ENCODE measurements around the gene HYLS1. TPM values are rescaled to one million over a fixed set of nuclear protein-coding genes. Genes with fewer than 3 reads are reported as not detected.

The HYLS1 gene
- total and polyA plus RNA-seq, 9 of the 15 experiments (the other 6 are each of a cell fraction or from before 2014, with no cell fraction given), result 2.7 to 8.2 (median 4.8) TPM

DNA sequence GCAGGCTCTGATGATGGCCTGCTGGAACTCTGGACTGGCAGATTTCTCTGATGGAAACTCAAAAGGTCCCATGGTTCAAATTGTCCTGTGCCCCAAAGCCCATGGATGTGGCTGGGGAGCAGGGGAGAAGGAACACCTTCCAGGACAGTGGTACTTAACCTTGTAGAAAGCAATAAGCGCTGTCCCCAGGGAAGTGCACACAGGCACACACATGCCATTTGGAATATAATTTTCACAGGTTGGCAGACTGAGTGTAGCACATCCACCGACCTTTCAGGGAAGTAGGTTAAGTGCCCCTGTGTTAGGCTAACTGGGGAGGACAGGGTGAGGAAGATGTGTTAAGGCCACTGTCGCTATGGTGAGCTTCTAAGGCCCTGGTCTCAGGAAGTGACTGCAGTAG, 34.7 kb downstream of the HYLS1 start (continued):
- TF ChIP-seq, protein P1, sequence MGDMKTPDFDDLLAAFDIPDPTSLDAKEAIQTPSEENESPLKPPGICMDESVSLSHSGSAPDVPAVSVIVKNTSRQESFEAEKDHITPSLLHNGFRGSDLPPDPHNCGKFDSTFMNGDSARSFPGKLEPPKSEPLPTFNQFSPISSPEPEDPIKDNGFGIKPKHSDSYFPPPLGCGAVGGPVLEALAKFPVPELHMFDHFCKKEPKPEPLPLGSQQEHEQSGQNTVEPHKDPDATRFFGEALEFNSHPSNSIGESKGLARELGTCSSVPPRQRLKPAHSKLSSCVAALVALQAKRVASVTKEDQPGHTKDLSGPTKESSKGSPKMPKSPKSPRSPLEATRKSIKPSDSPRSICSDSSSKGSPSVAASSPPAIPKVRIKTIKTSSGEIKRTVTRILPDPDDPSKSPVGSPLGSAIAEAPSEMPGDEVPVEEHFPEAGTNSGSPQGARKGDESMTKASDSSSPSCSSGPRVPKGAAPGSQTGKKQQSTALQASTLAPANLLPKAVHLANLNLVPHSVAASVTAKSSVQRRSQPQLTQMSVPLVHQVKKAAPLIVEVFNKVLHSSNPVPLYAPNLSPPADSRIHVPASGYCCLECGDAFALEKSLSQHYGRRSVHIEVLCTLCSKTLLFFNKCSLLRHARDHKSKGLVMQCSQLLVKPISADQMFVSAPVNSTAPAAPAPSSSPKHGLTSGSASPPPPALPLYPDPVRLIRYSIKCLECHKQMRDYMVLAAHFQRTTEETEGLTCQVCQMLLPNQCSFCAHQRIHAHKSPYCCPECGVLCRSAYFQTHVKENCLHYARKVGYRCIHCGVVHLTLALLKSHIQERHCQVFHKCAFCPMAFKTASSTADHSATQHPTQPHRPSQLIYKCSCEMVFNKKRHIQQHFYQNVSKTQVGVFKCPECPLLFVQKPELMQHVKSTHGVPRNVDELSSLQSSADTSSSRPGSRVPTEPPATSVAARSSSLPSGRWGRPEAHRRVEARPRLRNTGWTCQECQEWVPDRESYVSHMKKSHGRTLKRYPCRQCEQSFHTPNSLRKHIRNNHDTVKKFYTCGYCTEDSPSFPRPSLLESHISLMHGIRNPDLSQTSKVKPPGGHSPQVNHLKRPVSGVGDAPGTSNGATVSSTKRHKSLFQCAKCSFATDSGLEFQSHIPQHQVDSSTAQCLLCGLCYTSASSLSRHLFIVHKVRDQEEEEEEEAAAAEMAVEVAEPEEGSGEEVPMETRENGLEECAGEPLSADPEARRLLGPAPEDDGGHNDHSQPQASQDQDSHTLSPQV (IDR thresholded peaks at IDR 0.05), result no peak
- TF ChIP-seq RFX7 (CRISPR knock-in tag; IDR thresholded peaks at IDR 0.05), result no peak

DNA sequence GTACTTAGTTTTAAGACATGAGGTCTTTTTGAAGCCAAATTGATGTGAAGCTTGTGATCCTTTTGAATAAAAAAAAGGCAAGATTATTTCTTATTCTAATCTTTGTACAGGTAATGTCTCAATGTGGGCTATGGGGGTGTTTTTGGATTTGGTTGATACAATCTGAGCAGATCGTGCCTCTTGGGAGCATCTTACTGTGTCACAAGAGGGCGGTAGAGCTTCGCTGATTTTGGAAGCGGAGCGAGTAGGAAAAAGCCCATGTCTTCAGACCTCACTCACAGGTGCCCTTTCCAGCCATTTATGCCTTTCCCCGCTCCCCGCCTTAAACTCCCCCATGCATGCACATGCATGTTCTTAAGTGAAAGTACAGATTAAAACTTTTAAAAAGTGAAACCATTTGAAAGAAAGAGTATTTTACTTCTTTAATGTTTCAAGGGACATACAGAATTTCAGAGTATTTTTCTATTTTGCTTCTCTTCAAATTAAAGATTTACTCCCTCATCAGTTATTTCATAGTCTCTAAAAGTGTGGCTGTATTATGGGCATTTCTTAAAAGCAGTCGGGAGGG, 35.6 kb downstream of the HYLS1 start:
- Histone ChIP-seq H3K9ac (ENCODE audit: insufficient read depth in 1 of 2, low read depth in 2 of 2, low read length in 2 of 2) (no peak overlapping the region), H3K36me3 (ENCODE audit: control insufficient read depth, insufficient read depth, low read length) (no peaks in the 10 kb centered on the region), H3K4me2 (ENCODE audit: insufficient read depth, low read length) (no peak overlapping the region), H3K27ac (ENCODE audit: extremely low read depth, low read depth, low read length) (no peak overlapping the region), H3K9me3 (replicated peaks; ENCODE audit: control insufficient read depth, insufficient read depth, low read depth, low read length) (no peaks in the 10 kb centered on the region), H3K79me2 (ENCODE audit: control insufficient read depth, insufficient read depth, low read length) (no peaks in the 10 kb centered on the region), H2AFZ (ENCODE audit: low read depth, low read length) (no peak overlapping the region), H3K9me1 (ENCODE audit: control insufficient read depth, insufficient read depth, low read length) (no peaks in the 10 kb centered on the region), H3K4me1 (replicated peaks in 1 of 2; ENCODE audit: control insufficient read depth in 2 of 2, insufficient read depth in 2 of 2, low read length in 2 of 2) (no peaks in the 10 kb centered on the region), H3K27me3 (ENCODE audit: control insufficient read depth in 2 of 2, insufficient read depth in 2 of 2, low read length in 2 of 2) (peaks cover 45 to 68% of the 10 kb centered on the region in 2 experiments), H4K20me1 (replicated peaks; ENCODE audit: control insufficient read depth, insufficient read depth, low read length) (no peaks in the 10 kb centered on the region; the same call in 1 of the 2 replicates), H3K4me3 (no peak overlapping the region)
- DNase-seq (ENCODE audit: extremely low read depth in 1 of 4, low spot score in 3 of 4) (peak; percentile 70 to 82 (median 72)), ATAC-seq (peak; percentile 96), FAIRE-seq (peak; percentile 77)
- BruUV-seq (replicated peaks), result no TSS peak
- POLR2A ChIA-PET, result interaction anchor here (1.0 kb wide), 1 partner anchor 180 kb away, joined by 3 read pairs; no protein-coding TSS in a partner anchor
- in situ Hi-C loops (cut with MboI) (loop anchor here (5.0 kb wide), 1 partner anchor 274 kb away; no protein-coding TSS in a partner anchor), intact Hi-C loops (cut with micrococcal nuclease) (loop anchor here (1.0 to 10.0 kb wide), 3 partner anchors 132 to 384 kb away; no protein-coding TSS in a partner anchor)
- WGBS (ENCODE audit: insufficient coverage, low coverage, missing lambda C conversion rate), result 0% methylated on average over 8 of the region's 8 CpGs
- CTCF ChIA-PET (ENCODE audit: low intra/inter-chr PET ratio), result interaction anchor here (0.7 to 3.0 kb wide), 2 partner anchors 271 to 275 kb away, joined by 3 to 36 read pairs; no protein-coding TSS in a partner anchor
- TF ChIP-seq LARP7 (IDR thresholded peaks at IDR 0.05), result no peak
- peak; percentile 84 to 88 for TF ChIP-seq RAD21 (CRISPR knock-in tag; conservative IDR thresholded peaks at IDR 0.05 in 1 of 2, IDR thresholded peaks at IDR 0.05 in 1 of 2)
- TF ChIP-seq MBD2 (IDR thresholded peaks at IDR 0.05; ENCODE audit: borderline replicate concordance, low read depth), result no peak
- TF ChIP-seq TEAD4 (IDR thresholded peaks at IDR 0.05; ENCODE audit: low read length), result no peak
- TF ChIP-seq TEAD4 (CRISPR knock-in tag; IDR thresholded peaks at IDR 0.05; ENCODE audit: borderline replicate concordance), result no peak
- TF ChIP-seq, protein P2, sequence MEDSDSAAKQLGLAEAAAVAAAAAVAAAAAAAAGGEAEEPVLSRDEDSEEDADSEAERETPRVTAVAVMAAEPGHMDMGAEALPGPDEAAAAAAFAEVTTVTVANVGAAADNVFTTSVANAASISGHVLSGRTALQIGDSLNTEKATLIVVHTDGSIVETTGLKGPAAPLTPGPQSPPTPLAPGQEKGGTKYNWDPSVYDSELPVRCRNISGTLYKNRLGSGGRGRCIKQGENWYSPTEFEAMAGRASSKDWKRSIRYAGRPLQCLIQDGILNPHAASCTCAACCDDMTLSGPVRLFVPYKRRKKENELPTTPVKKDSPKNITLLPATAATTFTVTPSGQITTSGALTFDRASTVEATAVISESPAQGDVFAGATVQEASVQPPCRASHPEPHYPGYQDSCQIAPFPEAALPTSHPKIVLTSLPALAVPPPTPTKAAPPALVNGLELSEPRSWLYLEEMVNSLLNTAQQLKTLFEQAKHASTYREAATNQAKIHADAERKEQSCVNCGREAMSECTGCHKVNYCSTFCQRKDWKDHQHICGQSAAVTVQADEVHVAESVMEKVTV (CRISPR knock-in tag; IDR thresholded peaks at IDR 0.05), result peak; percentile 63
- no peak for TF ChIP-seq HDAC3 (IDR thresholded peaks at IDR 0.05; ENCODE audit: borderline replicate concordance, partially characterized antibody)
- TF ChIP-seq NCOR1 (IDR thresholded peaks at IDR 0.05), result no peak
- no peak; the same call in 1 of the 2 replicates for TF ChIP-seq RB1 (IDR thresholded peaks at IDR 0.05; ENCODE audit: low read depth)
- TF ChIP-seq, protein P3, sequence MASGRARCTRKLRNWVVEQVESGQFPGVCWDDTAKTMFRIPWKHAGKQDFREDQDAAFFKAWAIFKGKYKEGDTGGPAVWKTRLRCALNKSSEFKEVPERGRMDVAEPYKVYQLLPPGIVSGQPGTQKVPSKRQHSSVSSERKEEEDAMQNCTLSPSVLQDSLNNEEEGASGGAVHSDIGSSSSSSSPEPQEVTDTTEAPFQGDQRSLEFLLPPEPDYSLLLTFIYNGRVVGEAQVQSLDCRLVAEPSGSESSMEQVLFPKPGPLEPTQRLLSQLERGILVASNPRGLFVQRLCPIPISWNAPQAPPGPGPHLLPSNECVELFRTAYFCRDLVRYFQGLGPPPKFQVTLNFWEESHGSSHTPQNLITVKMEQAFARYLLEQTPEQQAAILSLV (tag; IDR thresholded peaks at IDR 0.05), result no peak
- TF ChIP-seq ARID2 (IDR thresholded peaks at IDR 0.05), result 0 out of 2 replicates have a peak, but pooled peaks have one; percentile 46
- no peak for TF ChIP-seq CREBBP (IDR thresholded peaks at IDR 0.05; ENCODE audit: low read depth, low read length)

All from K562 (cell line).